Activated CD8-positive, alpha-beta memory T cell treated with anti-CD3 and anti-CD28 coated beads, Interleukin-2, amount 50 U/mL, for 48 hours (primary cell): ENCODE measurements around the gene ABCD2.
"Not testable (repeated sequence)": the region's sequence is repeated elsewhere in the genome, so short reads cannot be mapped to it uniquely, and the experiment has no call there.

Source experiments
- DNase-seq: peaks from one replicate; pipeline ENCODE4 v3.0.0-alpha.2; 2020

ABCD2 gene

DNA sequence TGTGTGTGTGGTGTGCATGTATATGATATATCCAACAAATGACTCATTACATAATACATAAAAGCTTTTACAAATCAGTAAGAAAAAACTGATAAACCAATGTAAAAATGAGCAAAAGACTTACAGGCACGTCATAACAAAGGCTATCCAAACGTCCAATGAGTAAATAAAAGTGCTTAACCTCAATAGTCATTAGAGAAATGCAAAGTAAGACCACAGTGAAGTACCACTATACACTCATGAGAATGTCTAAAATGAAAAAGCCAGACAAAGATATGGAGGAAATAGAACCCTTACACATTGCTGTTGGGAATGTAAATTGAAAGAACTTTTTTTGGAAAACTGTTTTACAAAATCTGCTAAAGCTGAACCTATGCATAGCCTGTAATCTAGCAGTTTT is 7.8 kb downstream of the ABCD2 start:
- no peak for DNase-seq

DNA sequence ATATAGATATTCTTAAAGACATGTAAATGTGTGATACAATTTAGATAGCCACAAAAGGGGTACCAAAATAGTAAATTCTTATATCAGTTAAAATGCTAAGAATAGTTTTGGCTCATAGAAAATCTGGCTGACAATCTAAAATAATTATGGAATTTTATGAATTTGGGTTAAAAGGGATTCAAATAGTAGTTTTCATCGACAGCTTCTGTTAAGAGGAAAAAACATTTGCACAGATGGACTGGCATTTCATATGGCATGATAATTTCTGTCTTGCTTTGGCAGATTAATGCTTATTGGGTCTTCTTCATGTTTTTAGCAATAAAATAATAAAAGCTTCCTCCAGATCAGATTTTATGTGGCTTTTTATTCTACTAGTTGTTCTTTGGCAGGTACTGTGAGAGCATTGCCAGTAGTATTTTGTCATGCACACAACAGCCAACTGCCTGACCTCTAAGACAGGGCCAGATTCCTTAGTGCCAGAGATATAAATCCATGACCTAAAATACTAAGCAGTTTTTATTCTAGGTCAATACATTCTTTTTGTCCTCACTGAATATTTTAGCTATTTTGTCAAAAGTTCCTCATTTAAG is 9.1 kb downstream of the ABCD2 start:
- no peak for DNase-seq

DNA sequence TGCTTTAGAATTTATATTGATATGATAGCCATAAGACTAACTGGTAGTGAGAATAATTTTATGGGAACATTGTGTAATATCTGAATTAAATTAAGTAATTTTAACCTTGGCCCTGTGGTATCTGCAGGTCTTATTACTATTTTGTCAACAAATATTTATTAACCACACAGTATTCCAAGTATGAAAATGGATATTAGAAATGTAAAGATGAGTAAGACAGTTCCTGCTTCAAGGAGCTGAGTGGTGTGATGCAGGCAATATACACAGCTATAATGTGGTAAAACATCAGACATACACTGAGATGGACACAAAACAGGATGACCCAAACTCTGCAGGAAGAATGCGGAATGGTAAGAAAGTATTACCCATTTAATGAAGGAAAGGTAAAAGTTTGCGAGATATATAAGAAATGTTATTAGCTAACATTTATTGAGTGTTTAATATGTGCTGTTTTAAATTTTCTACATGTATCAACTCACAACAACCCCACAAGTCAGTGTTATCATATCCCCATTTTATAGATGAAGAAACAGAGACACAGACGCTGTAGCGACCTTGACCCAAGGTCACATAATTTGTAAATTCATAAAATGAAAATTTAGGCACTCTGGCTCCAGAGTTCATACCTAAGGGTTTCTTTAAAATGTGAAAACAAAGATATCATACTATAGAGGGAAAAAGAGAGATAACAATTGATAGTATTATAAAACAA is 12.7 kb downstream of the ABCD2 start:
- DNase-seq: no peak

DNA sequence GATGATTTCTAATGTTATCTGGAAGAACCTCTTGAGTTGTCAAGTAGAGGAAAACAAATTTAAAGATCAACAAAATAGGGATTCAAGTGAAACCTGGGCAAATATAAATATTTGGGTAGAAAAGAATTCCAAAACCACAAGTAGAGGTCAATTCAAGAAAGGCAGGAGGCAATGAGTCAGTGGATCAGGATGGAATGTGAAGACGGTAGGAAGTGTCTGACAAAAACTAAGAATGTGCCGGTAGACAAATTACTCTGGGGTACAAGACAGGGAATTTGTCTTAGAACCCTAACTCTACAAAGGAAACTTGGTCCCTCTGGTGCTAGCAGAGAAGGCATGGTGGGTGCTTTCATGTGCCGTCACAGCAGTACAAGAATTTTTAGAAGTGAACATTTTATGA is 13.6 kb downstream of the ABCD2 start:
- no peak for DNase-seq

DNA sequence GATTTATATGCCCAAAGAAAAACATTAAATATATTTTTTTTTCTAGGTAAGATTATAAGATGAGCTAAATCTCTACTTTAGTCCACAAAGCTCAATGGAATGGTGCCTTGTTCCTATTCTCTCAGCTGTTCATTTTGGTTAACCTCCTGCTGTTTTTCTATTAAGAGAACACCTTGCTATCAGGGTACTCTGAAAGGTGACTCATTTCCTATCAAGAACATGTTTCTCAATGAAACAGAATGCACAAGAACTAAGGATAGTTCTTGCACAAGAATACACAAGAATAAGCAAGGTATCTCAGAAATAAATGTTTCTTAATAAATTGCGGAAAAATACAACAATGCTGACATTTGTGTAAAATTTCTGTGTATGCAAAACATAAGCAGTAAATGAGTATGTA is 14.1 kb downstream of the ABCD2 start:
- no peak for DNase-seq

DNA sequence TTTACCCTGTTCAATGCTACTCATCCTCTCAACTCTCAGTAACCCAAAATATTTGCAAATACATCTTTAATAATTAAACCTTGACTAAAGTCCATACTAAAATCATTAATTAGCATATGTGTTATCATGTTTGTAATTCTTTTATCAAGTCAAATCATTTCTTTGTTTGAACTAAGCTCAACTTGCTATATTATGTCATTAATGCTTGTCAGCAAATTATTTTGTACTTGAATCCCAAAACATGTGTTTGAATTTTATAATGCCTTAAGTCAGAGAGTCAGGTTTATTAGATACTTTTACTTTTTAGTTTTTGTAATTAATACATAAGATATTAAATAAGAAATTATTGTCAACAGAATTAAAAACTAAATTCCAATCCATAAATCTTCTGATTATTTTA is 16.5 kb downstream of the ABCD2 start:
- no peak for DNase-seq

DNA sequence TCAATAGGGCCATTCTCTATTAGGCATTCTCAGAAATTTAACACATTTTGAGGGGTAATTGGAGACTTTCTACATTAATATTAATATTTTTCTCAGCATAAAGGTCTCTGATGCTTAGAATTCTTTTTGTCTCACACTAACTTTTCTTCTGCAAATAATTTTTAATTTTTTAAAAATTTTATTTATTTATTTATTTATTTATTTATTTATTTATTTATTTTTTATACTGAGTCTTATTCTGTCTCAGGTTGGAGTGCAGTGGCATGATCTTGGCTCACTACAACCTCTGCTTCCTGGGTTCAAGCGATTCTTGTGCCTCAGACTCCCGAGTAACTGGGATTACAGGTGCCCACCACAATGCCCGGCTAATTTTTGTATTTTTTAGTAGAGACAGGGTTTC is 17.7 kb downstream of the ABCD2 start:
- not testable (repeated sequence) for DNase-seq

DNA sequence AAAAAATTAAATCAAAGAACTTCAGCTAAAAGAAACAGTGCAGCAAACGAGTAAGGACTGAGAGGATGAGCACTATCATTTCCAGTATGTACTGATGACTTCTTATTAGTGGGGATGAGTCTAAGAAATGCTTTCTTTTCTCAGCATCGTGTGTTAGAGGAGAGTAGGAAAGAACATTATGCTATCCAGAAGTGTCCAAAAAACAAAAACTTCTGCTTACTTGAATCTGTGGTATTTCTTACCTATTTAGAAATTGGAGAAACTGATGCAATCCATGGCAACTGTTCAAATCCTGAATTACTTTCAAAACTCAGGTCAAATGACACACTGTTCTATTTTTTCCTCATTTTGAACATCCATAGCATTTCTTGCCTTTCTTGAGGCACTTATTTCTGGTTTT is 23.7 kb downstream of the ABCD2 start:
- DNase-seq: no peak

DNA sequence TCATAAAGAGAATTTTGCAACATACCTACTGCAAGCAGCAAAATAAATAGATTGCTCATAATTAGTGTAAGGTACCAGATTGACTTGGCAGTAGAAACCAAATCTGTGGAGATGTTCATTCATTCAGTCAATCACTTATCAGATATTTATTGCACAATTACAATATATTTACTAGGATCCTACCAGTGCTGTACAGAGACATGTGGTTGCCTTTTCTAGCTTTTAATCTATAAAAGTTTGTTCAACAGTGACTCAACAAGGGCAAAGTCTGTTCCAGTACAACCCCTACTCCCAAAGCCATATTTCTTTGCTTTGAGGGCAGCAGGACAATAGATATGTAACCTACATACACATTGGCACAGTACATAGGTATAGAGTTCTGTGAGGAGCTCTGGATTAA is 27.3 kb downstream of the ABCD2 start:
- DNase-seq: no peak

DNA sequence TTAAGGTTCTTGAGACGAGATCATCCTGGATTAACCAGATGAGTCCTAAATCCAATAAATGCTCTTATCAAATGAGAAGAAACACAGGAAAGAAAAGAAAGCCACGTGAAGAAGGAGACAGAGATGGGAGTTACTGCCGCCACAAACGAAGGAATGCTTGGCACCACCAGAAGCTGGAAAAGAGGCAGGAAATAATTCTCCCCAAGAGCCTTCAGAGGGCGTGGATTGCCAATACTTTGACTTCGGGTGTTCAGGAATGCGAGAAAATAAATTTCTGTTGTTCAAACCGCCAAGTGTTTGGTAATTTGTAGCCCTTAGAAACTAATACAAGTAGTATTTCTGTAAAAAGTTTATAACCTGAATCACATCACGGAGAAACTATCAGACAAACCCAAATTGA is 31.3 kb downstream of the ABCD2 start:
- no peak for DNase-seq

DNA sequence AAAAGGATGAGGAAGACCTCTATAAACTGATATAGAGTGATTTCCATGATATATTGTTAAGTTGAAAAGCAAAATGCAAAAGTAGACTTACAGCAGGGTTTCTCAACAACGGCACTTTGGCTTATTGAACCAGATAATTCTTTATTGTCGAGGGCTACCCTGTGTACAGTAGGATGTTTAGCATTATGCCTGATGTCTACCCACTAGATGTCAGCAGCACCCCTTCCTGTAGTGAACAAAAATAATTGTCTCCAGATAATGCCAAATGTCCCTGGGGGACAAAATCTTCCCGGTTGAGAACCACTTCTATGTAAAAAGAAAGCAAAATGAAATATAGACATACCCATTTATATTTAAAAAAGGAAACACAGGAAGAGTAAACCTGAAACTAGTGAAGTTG is 32.4 kb downstream of the ABCD2 start:
- no peak for DNase-seq

DNA sequence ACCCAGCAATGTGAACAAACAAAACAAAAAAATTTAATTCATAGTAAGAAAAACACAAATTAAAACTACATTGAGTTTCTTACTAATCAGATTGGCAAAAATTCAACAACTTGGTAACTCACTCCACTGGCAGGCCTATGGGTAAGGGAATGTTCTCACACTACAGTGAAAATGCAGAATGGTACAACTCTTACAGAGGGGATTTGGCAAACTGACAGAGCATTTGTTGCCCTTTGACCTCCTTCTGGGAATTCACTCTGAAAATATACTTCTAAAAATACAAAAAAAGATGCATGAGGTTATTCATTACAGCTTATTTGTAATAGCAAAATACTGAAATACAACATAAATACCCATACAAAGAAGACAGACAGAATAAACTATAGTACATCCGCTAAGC is 32.8 kb downstream of the ABCD2 start:
- DNase-seq: no peak

DNA sequence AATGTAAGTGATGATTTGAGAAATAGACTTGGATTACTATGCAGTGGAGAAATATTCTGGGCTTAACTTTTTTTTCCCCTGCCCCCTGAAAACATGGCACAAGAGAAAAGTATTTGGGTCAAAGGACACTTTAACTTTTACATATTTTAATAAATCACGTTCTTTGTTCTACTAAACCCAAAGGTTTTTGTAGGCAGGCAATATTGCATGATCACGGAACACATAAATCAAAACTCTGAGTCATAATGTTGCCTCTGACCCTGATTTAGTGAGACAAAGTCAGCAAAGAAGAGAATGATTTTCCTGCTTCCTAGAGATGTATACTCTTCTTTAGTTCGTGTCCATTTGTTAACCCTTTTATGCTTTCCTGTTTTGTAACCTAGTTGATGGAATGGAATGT is 38.0 kb downstream of the ABCD2 start:
- DNase-seq: no peak

DNA sequence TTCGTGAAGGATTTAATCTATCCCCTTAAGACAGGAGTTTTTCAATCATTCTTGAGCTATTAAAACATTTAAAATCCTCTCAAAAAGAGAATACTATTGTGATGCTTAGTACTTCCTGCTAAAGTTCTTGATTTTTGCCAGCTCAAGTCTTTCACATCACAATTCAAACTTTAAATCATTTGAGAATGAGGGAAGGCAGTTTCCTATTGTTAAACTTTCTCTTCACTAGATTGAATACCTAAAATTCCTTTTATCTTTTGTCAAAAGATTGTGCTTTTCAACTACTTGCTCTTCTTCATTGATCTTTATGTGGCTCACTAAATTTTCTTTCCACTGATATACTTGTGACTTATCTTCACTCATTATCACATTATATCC is 44.1 kb downstream of the ABCD2 start:
- DNase-seq: no peak

DNA sequence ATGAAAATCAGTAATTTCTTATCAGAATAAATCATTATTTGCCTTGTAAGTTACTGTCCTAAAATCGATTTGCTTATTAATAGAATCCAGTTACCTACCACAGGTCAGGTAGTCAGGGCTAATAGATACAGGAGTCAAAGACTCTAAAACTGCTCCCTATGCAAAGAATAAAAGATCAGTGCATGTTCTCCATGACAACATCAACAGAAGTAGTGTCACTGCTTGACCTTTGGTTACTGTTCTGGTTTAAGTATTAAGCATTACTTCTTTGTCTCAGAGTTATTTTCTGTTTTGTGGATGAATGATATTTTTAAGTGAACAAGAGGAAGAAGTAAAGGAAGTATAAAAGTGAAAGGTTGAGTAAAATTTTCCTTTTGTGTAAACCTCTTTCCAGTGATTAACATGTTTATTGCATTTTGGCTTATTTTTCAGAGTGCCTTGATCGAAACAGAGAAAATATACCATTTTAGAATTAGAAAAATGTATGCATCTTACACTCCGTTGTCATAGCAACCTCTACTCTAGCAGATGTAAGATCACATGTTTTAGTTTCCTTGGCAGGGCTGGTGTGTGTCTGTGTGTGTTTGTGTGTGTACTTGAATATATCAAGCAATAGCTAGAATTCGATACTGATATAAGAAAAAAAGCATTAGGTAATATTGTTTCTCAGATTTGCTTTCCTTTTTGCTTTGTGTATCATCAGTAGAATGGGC is 44.7 kb downstream of the ABCD2 start:
- no peak for DNase-seq

DNA sequence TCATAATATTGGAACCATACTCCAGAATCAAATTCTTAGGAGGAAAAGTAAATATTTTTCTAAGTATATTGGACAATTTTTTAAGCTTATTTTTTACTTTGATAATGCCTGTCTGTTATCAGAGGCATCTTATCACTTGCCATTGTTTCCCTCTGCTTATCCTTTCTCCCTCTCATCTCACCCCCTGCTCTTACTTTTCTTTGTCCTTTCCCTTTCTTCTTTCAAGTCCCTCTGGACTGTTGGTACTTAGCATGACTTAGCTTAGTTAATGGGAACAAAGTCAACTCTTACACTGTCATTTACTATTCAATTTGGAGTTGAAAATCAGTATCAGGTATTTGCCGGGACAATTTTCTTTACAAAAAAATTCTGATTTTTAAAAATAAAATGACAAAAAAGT is 45.2 kb downstream of the ABCD2 start:
- no peak for DNase-seq

DNA sequence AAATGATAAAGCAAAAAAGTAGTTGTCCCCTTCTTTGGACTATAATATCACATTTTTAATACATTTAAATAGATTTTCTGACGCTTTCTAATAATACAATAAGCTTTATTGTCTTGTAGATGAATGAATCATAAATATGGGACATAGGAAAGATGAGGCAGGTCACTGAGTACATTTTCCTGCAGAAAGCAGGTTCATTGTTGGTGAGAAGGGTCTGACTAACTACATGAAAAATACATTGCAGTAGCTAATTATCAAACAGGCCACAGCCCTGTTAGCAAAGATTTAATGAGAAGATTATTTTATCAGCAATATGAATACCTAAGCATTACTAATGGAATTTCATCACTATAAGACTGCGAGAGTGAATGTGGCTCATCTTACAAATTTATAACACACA is 45.6 kb downstream of the ABCD2 start:
- DNase-seq: no peak

DNA sequence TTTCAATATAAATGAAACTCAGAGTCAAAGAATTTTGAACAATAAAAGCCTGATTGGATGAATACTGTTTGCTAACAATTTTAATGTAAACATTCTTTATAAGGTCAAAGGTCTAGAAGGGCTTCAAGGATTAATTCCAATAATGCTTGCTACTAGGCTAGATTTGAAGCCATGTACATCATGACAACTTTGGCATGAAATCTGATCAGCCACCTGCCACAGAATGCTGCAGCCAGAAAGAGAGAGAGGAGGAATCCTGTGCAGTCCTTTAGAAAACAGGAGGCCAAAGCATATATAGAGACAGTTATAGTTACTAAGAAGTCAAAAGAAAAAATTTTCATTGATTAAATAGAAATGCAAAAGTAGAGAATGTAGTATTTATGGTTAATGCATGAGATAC is 47.1 kb downstream of the ABCD2 start:
- DNase-seq: no peak

DNA sequence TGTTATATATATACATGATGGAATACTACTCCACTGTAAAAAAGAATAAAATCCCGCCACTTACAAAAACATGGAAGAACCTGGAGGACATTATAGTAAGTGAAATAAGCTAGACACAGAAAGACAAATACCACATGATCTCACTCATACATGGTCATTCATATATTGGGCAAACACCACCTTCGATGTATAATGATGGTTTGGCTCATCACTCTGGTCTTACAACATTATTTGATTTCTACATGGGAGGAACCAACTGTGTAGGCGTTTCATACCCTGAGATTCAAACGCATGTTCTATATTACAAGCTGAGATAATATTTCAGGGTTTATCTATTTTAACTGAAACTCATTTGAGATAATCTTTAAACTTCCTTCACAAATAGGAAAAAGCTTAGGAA is 48.3 kb downstream of the ABCD2 start:
- DNase-seq: no peak

DNA sequence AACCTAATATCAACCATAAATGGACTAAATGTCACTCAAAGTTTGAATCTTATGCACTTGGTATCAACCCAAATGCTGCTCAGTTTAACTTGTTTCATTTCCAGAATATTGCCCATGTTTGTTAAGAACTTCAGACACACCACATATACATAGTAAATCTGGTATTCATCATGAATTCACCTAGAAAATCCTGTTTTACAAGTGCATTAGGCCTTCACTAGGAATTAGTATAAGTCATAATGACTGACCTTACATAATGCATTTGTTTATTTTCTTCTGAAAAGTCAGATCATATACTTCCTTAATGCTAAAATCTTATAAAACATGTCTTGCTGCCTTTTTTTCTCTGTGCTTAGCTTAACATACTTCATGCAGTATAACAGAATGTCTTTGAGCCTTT is 66.1 kb downstream of the ABCD2 start:
- DNase-seq: no peak

DNA sequence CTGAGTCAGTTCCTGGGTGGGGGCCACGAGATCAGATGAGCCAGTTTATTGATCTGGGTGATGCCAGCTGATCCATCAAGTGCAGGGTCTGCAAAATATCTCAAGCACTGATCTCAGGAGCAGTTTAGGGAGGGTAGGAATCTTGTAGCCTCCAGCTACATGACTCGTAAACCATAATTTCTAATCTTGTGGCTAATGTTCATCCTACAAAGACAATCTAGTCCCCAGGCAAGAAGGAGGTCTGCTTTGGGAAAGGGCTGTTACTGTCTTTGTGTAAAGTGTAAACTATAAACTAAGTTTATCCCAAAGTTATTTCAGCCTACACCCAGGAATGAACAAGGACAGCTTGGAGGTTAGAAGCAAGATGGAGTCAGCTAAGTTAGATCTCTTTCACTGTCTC is 75.4 kb downstream of the ABCD2 start:
- not testable (repeated sequence) for DNase-seq

DNA sequence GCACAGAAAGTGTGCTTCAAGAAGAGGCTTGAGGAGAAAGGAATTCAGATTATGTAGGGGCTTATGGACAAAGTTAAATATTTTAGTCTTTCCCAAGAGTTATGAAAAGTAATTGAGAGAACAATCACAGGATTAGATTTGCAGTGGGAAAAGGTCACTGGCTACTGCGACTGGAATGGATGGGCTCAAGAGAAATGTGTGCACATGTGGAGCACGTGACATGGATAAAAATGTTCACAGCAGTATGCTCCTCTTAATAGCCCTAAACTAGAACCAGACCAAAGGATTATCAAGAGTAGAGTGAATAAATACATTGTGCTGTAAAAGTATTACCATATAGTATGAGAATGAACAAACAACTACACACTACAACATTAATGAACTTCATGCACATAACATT is 78.1 kb downstream of the ABCD2 start:
- DNase-seq: no peak

DNA sequence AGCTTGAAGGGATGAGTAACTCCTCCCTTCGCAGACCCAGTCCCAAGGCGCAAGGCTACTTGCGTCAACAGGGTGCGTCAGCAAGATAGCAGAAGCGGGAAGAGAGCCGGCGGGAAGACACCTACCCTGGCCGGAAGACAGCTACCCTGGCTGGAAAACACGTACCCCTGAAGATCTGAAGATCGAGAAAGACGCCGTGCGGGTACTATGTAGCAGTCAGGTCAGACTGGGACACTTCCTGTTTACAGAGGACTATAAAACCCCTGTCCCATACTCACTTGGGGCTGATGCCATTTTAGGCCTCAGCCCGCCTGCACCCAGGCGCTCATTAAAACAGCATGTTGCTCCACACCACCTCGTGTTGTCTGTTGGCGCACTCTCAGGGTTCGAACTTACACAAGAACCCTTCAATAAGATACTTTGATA is 80.9 kb downstream of the ABCD2 start:
- DNase-seq: no peak

DNA sequence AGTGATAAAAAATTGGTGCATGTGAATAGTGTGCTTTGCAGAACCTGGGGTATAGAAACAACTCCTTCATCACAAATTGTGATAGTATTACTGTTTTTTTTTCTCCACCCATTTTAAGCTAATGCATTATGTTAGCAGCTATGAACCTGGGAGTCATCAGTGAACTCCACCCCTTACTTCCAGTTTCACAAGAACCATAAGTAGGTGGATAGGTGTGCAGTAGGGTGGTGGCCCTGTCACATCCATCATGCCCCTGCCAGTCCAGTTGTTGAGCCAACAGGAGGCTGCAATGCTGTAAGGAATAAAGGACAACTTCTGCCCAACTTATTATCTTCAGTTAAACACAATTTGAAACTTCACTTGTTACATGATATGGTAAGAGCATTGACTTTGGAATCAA is 85.7 kb downstream of the ABCD2 start:
- DNase-seq: no peak

DNA sequence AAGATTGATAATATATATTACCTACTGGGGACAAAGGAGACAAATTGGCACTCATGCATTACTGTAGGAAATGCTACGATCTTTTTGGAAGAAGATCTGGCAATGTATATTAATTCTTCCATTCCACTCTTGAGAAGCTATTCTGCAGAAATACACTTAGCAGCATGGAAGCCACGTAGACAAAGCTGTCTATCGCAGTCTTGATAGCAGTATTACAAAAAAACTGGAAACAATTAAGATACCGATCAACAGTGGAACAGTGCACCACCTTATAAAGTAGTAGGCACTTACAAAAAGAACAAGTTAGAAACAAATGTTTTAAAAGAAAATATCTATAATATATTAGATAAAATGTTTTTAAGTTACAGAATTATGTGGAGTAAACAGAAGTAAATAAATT is 87.2 kb downstream of the ABCD2 start:
- no peak for DNase-seq
